Measurements from ENCODE around the gene MINDY3.

DNA sequence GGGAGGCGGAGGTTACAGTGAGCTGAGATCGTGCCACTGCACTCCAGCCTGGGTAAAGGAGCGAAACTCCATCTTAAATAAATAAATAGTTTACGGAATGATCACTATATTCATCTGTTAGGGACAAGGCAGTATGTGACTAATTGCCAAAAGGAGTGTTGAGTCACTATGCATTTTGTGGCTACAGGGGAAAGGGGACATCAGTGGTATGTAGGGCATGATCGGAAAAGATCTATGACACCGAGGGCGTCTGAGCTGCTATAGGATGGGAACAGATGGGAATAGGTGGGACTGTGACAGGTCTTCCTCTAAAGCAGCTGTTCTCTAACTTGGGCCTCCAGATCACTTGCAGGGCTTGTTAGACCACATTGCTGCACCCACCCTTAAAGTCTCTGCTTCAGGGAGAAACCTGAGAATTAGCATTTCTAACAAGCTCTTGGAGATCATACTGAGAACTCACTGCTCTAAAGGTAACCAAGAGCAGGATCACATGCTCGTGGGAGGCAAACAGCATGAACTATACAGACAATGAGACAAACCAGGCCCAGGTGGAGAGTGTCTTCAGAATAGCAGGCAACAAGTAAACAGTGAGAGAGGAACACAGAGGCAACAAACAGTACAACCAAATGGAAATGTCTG, 75.5 kb downstream of the MINDY3 start:
- no peak for TF ChIP-seq YY1 (IDR thresholded peaks at IDR 0.05; ENCODE audit: insufficient read depth, insufficient read length)
- no peak for TF ChIP-seq SUZ12 (IDR thresholded peaks at IDR 0.05; ENCODE audit: extremely low read depth, insufficient read depth, insufficient read length)
- no peak for TF ChIP-seq ZNF274 (IDR thresholded peaks at IDR 0.05; ENCODE audit: low read depth, low read length)
